ENCODE results near the gene FAM110D.

Gene FAM110D

GRCh38 chr1:26184086-26184485 is 25.2 kb downstream of the FAM110D start:
- Histone ChIP-seq H3K9me3 (ENCODE audit: control insufficient read depth, low read length) (no peaks in the 10 kb centered on the region), H3K9ac (ENCODE audit: low read length) (no peak overlapping the region), H3K27me3 (replicated peaks; ENCODE audit: control insufficient read depth, insufficient read depth, low read length) (peaks cover 15% of the 10 kb centered on the region), H3K4me3 (ENCODE audit: low read length) (no peak overlapping the region), H3K4me1 (ENCODE audit: control insufficient read depth, insufficient read depth, low read length) (no peaks in the 10 kb centered on the region), H3K36me3 (ENCODE audit: control insufficient read depth, insufficient read depth, low read length, severe bottlenecking) (no peaks in the 10 kb centered on the region)
- no peak for DNase-seq (ENCODE audit: low read depth)

- Histone ChIP-seq H3K9me3 (ENCODE audit: control insufficient read depth, low read length) (no peaks in the 10 kb centered on the region), H3K4me3 (ENCODE audit: low read length) (no peak overlapping the region), H3K9ac (ENCODE audit: low read length) (no peak overlapping the region), H3K27me3 (replicated peaks; ENCODE audit: control insufficient read depth, insufficient read depth, low read length) (peaks cover 15% of the 10 kb centered on the region), H3K36me3 (ENCODE audit: control insufficient read depth, insufficient read depth, low read length, severe bottlenecking) (no peaks in the 10 kb centered on the region), H3K4me1 (ENCODE audit: control insufficient read depth, insufficient read depth, low read length) (no peaks in the 10 kb centered on the region)
- DNase-seq (ENCODE audit: low read depth) = no peak
These were observed 26.0 kb downstream of the FAM110D start for GRCh38 chr1:26184883-26185282.

- no peak for DNase-seq (ENCODE audit: low read depth)
- Histone ChIP-seq H3K9me3 (ENCODE audit: control insufficient read depth, low read length) (no peaks in the 10 kb centered on the region), H3K4me1 (ENCODE audit: control insufficient read depth, insufficient read depth, low read length) (no peaks in the 10 kb centered on the region), H3K4me3 (ENCODE audit: low read length) (no peak overlapping the region), H3K9ac (ENCODE audit: low read length) (no peak overlapping the region), H3K36me3 (ENCODE audit: control insufficient read depth, insufficient read depth, low read length, severe bottlenecking) (no peaks in the 10 kb centered on the region), H3K27me3 (replicated peaks; ENCODE audit: control insufficient read depth, insufficient read depth, low read length) (peaks cover 25% of the 10 kb centered on the region)
These were observed 29.0 kb downstream of the FAM110D start for GRCh38 chr1:26187882-26188281.

- Histone ChIP-seq H3K4me3 (ENCODE audit: low read length) (no peak overlapping the region), H3K4me1 (ENCODE audit: control insufficient read depth, insufficient read depth, low read length) (no peaks in the 10 kb centered on the region), H3K36me3 (ENCODE audit: control insufficient read depth, insufficient read depth, low read length, severe bottlenecking) (no peaks in the 10 kb centered on the region), H3K9me3 (ENCODE audit: control insufficient read depth, low read length) (no peaks in the 10 kb centered on the region), H3K27me3 (replicated peaks; ENCODE audit: control insufficient read depth, insufficient read depth, low read length) (peaks cover 28% of the 10 kb centered on the region), H3K9ac (ENCODE audit: low read length) (no peak overlapping the region)
- no peak for DNase-seq (ENCODE audit: low read depth)
These were observed 29.6 kb downstream of the FAM110D start for GRCh38 chr1:26188477-26188876.

- Histone ChIP-seq H3K4me1 (ENCODE audit: control insufficient read depth, insufficient read depth, low read length) (no peaks in the 10 kb centered on the region), H3K27me3 (replicated peaks; ENCODE audit: control insufficient read depth, insufficient read depth, low read length) (peaks cover 36% of the 10 kb centered on the region), H3K9me3 (ENCODE audit: control insufficient read depth, low read length) (no peaks in the 10 kb centered on the region), H3K4me3 (ENCODE audit: low read length) (no peak overlapping the region), H3K36me3 (ENCODE audit: control insufficient read depth, insufficient read depth, low read length, severe bottlenecking) (no peaks in the 10 kb centered on the region), H3K9ac (ENCODE audit: low read length) (no peak overlapping the region)
- DNase-seq (ENCODE audit: low read depth) = no peak
These were observed 30.5 kb downstream of the FAM110D start for GRCh38 chr1:26189331-26189730.

GRCh38 chr1:26189751-26190275 is 30.9 kb downstream of the FAM110D start:
- H3K9me3 ChIP-seq (ENCODE audit: control insufficient read depth, low read length) = no peaks in the 10 kb centered on the region
- peaks cover 40% of the 10 kb centered on the region for H3K27me3 ChIP-seq (replicated peaks; ENCODE audit: control insufficient read depth, insufficient read depth, low read length)
- H3K36me3 ChIP-seq (ENCODE audit: control insufficient read depth, insufficient read depth, low read length, severe bottlenecking) = no peaks in the 10 kb centered on the region
- H3K9ac ChIP-seq (ENCODE audit: low read length) = no peak overlapping the region
- no peak overlapping the region for H3K4me3 ChIP-seq (ENCODE audit: low read length)
- H3K4me1 ChIP-seq (ENCODE audit: control insufficient read depth, insufficient read depth, low read length) = no peaks in the 10 kb centered on the region
- no peak for DNase-seq (ENCODE audit: low read depth)

GRCh38 chr1:26190373-26190987 is 31.6 kb downstream of the FAM110D start, which contains the start of gene CATSPER4:
Gene CATSPER4, plus strand, starts transcription at chr1:26190602. Its CDS starts 26 bp downstream, at chr1:26190628.
- H3K4me1 ChIP-seq (ENCODE audit: control insufficient read depth, insufficient read depth, low read length) = no peaks in the 10 kb centered on the region
- H3K9ac ChIP-seq (ENCODE audit: low read length) = no peak within 1 kb of the TSS
- H3K4me3 ChIP-seq (ENCODE audit: low read length) = no peak within 1 kb of the TSS
- no peaks in the 10 kb centered on the region for H3K9me3 ChIP-seq (ENCODE audit: control insufficient read depth, low read length)
- no peak for DNase-seq (ENCODE audit: low read depth)
- H3K36me3 ChIP-seq (ENCODE audit: control insufficient read depth, insufficient read depth, low read length, severe bottlenecking) = no peaks in the 10 kb centered on the region
- peaks cover 44% of the 10 kb centered on the region for H3K27me3 ChIP-seq (replicated peaks; ENCODE audit: control insufficient read depth, insufficient read depth, low read length)

- no peak for DNase-seq (ENCODE audit: low read depth)
- Histone ChIP-seq H3K4me1 (ENCODE audit: control insufficient read depth, insufficient read depth, low read length) (no peaks in the 10 kb centered on the region), H3K9ac (ENCODE audit: low read length) (no peak overlapping the region), H3K9me3 (ENCODE audit: control insufficient read depth, low read length) (no peaks in the 10 kb centered on the region), H3K27me3 (replicated peaks; ENCODE audit: control insufficient read depth, insufficient read depth, low read length) (peaks cover 38% of the 10 kb centered on the region), H3K4me3 (ENCODE audit: low read length) (no peak overlapping the region), H3K36me3 (ENCODE audit: control insufficient read depth, insufficient read depth, low read length, severe bottlenecking) (no peaks in the 10 kb centered on the region)
These were observed 32.9 kb downstream of the FAM110D start for GRCh38 chr1:26191739-26192138.

GRCh38 chr1:26195805-26196204 is 36.9 kb downstream of the FAM110D start:
- Histone ChIP-seq H3K9ac (ENCODE audit: low read length) (no peak overlapping the region), H3K9me3 (ENCODE audit: control insufficient read depth, low read length) (no peaks in the 10 kb centered on the region), H3K36me3 (ENCODE audit: control insufficient read depth, insufficient read depth, low read length, severe bottlenecking) (no peaks in the 10 kb centered on the region), H3K4me1 (ENCODE audit: control insufficient read depth, insufficient read depth, low read length) (no peaks in the 10 kb centered on the region), H3K27me3 (replicated peaks; ENCODE audit: control insufficient read depth, insufficient read depth, low read length) (peaks cover 50% of the 10 kb centered on the region), H3K4me3 (ENCODE audit: low read length) (no peak overlapping the region)
- DNase-seq (ENCODE audit: low read depth) = no peak

GRCh38 chr1:26197301-26197700 is 38.4 kb downstream of the FAM110D start:
- Histone ChIP-seq H3K4me1 (ENCODE audit: control insufficient read depth, insufficient read depth, low read length) (peaks cover 4% of the 10 kb centered on the region), H3K4me3 (ENCODE audit: low read length) (no peak overlapping the region), H3K9ac (ENCODE audit: low read length) (no peak overlapping the region), H3K36me3 (ENCODE audit: control insufficient read depth, insufficient read depth, low read length, severe bottlenecking) (no peaks in the 10 kb centered on the region), H3K9me3 (ENCODE audit: control insufficient read depth, low read length) (no peaks in the 10 kb centered on the region), H3K27me3 (replicated peaks; ENCODE audit: control insufficient read depth, insufficient read depth, low read length) (peaks cover 54% of the 10 kb centered on the region)
- no peak for DNase-seq (ENCODE audit: low read depth)

- no peak overlapping the region for H3K4me3 ChIP-seq (ENCODE audit: low read length)
- peaks cover 57% of the 10 kb centered on the region for H3K27me3 ChIP-seq (replicated peaks; ENCODE audit: control insufficient read depth, insufficient read depth, low read length)
- H3K4me1 ChIP-seq (ENCODE audit: control insufficient read depth, insufficient read depth, low read length) = peaks cover 4% of the 10 kb centered on the region
- DNase-seq (ENCODE audit: low read depth) = no peak
- no peaks in the 10 kb centered on the region for H3K9me3 ChIP-seq (ENCODE audit: control insufficient read depth, low read length)
- H3K9ac ChIP-seq (ENCODE audit: low read length) = no peak overlapping the region
- no peaks in the 10 kb centered on the region for H3K36me3 ChIP-seq (ENCODE audit: control insufficient read depth, insufficient read depth, low read length, severe bottlenecking)
These were observed 38.9 kb downstream of the FAM110D start for GRCh38 chr1:26197813-26198212.

- Histone ChIP-seq H3K36me3 (ENCODE audit: control insufficient read depth, insufficient read depth, low read length, severe bottlenecking) (no peaks in the 10 kb centered on the region), H3K27me3 (replicated peaks; ENCODE audit: control insufficient read depth, insufficient read depth, low read length) (peaks cover 59% of the 10 kb centered on the region), H3K9ac (ENCODE audit: low read length) (no peak overlapping the region), H3K4me3 (ENCODE audit: low read length) (no peak overlapping the region), H3K4me1 (ENCODE audit: control insufficient read depth, insufficient read depth, low read length) (peaks cover 4% of the 10 kb centered on the region), H3K9me3 (ENCODE audit: control insufficient read depth, low read length) (no peaks in the 10 kb centered on the region)
- no peak for DNase-seq (ENCODE audit: low read depth)
These were observed 41.5 kb downstream of the FAM110D start for GRCh38 chr1:26200413-26200812.
